HEK293T (cell line): Measurements from ENCODE around the gene SELENOO.

Experiments used
- CTCF ChIA-PET: fragments of 350-600 bp; formaldehyde crosslinking; extraction: SDS; loops from one replicate; lab custom pipeline; 2021; ENCODE audit warnings: antibody characterized with exemption, inconsistent platforms; lab: Yijun Ruan, JAX
- POLR2A ChIA-PET: fragments of 350-600 bp; formaldehyde crosslinking; extraction: SDS; loops from one replicate; lab custom pipeline; 2020; ENCODE audit warnings: antibody characterized with exemption, inconsistent platforms; lab: Yijun Ruan, JAX
- DNase-seq: peaks from one replicate; pipeline ENCODE4 v3.0.0; 2012; ENCODE audit warnings: mixed read lengths; ENCODE audit errors: extremely low spot score
- ARNT ChIP-seq: fragments of 450-650 bp; IDR thresholded peaks from 2 replicates; pipeline ENCODE4 v1.6.1; 2017; ENCODE audit warnings: mild to moderate bottlenecking
- BHLHE40 ChIP-seq: fragments of 450-650 bp; IDR thresholded peaks from 2 replicates; pipeline ENCODE4 v1.6.1; 2016; ENCODE audit warnings: mild to moderate bottlenecking, moderate library complexity, borderline replicate concordance
- CTBP1 ChIP-seq: fragments of 450-650 bp; IDR thresholded peaks from 2 replicates; pipeline ENCODE4 v1.6.1; 2016; ENCODE audit warnings: borderline replicate concordance
- ELF4 ChIP-seq: fragments of 450-650 bp; IDR thresholded peaks from 2 replicates; pipeline ENCODE4 v1.6.1; 2017; ENCODE audit warnings: antibody characterized with exemption
- FOXA1 ChIP-seq: fragments of 450-650 bp; IDR thresholded peaks from 2 replicates; pipeline ENCODE4 v1.6.1; 2016; ENCODE audit warnings: mild to moderate bottlenecking
- FOXK2 ChIP-seq: fragments of 450-650 bp; IDR thresholded peaks from 2 replicates; pipeline ENCODE4 v1.6.1; 2016; ENCODE audit warnings: mild to moderate bottlenecking
- FOXM1 ChIP-seq: fragments of 450-650 bp; IDR thresholded peaks from 2 replicates; pipeline ENCODE4 v1.6.1; 2017; ENCODE audit warnings: mild to moderate bottlenecking, borderline replicate concordance
- HDGF ChIP-seq: fragments of 450-650 bp; IDR thresholded peaks from 2 replicates; pipeline ENCODE4 v1.6.1; 2017; ENCODE audit warnings: antibody characterized with exemption, borderline replicate concordance
- L3MBTL2 ChIP-seq: fragments of 450-650 bp; conservative IDR thresholded peaks from 2 replicates; pipeline ENCODE4 v1.6.1; 2016; ENCODE audit warnings: mild to moderate bottlenecking
- LEF1 ChIP-seq: fragments of 450-650 bp; IDR thresholded peaks from 2 replicates; pipeline ENCODE4 v1.6.1; 2017; ENCODE audit warnings: mild to moderate bottlenecking, borderline replicate concordance
- NFRKB ChIP-seq: fragments of 450-650 bp; IDR thresholded peaks from 2 replicates; pipeline ENCODE4 v1.6.1; 2016; ENCODE audit warnings: mild to moderate bottlenecking, moderate library complexity
- PKNOX1 ChIP-seq: fragments of 450-650 bp; IDR thresholded peaks from 2 replicates; pipeline ENCODE4 v1.6.1; 2016
- SP1 ChIP-seq: fragments of 450-650 bp; IDR thresholded peaks from 2 replicates; pipeline ENCODE4 v1.6.1; 2017
- SUZ12 ChIP-seq: fragments of 450-650 bp; IDR thresholded peaks from 2 replicates; pipeline ENCODE4 v1.6.1; 2016; ENCODE audit warnings: mild to moderate bottlenecking
- TARDBP ChIP-seq: fragments of 450-650 bp; IDR thresholded peaks from 2 replicates; pipeline ENCODE4 v1.6.1; 2016
- ZNF384 ChIP-seq: fragments of 450-650 bp; IDR thresholded peaks from 2 replicates; pipeline ENCODE4 v1.6.1; 2016

SELENOO gene

GRCh38 chr22:50253046-50253915 is 52.5 kb downstream of the SELENOO start:
- ChIA-PET CTCF (interaction anchor here (0.6 to 2.0 kb wide), 8 partner anchors 8 to 367 kb away, joined by 3 to 7 read pairs (median 4); partner anchors contain the start of genes MAPK12 and PLXNB2), POLR2A (interaction anchor here (0.6 to 1.0 kb wide), 3 partner anchors 8 to 46 kb away, joined by 3 to 5 read pairs (median 3); partner anchors contain the start of gene MAPK12)
- DNase-seq = no peak
- no peak for TF ChIP-seq SUZ12
- no peak for TF ChIP-seq LEF1
- TF ChIP-seq PKNOX1 = no peak
- TF ChIP-seq HDGF = no peak
- TF ChIP-seq FOXA1 = no peak
- no peak for TF ChIP-seq BHLHE40
- TF ChIP-seq SP1 = no peak
- no peak for TF ChIP-seq ZNF384
- TF ChIP-seq NFRKB = no peak
- TF ChIP-seq CTBP1 = no peak
- no peak for TF ChIP-seq L3MBTL2
- no peak for TF ChIP-seq ARNT
- no peak for TF ChIP-seq FOXK2
- TF ChIP-seq FOXM1 = no peak
- no peak for TF ChIP-seq TARDBP
- no peak for TF ChIP-seq ELF4

- CTCF ChIA-PET = no interaction called here
- no peak for DNase-seq
- POLR2A ChIA-PET = no interaction called here
- TF ChIP-seq LEF1 (no peak), PKNOX1 (no peak), ARNT (no peak), BHLHE40 (no peak), SUZ12 (no peak), FOXM1 (no peak), FOXA1 (no peak), FOXK2 (no peak), L3MBTL2 (no peak), ZNF384 (no peak), TARDBP (no peak), SP1 (no peak), CTBP1 (no peak), ELF4 (no peak), HDGF (no peak), NFRKB (no peak)
These were observed 53.1 kb downstream of the SELENOO start for GRCh38 chr22:50253941-50254340.

GRCh38 chr22:50255099-50255498 is 54.3 kb downstream of the SELENOO start:
- CTCF ChIA-PET = no interaction called here
- POLR2A ChIA-PET = interaction anchor here (1.4 kb wide), 1 partner anchor 17 kb away, joined by 3 read pairs; no protein-coding TSS in a partner anchor
- DNase-seq = no peak
- TF ChIP-seq TARDBP = no peak
- TF ChIP-seq ZNF384 = no peak

- ChIA-PET POLR2A (interaction anchor here (1.0 to 1.4 kb wide), 2 partner anchors 16 to 49 kb away, joined by 3 read pairs; no protein-coding TSS in a partner anchor), CTCF (no interaction called here)
- DNase-seq = no peak
- no peak for TF ChIP-seq FOXM1
- TF ChIP-seq L3MBTL2 = no peak
- TF ChIP-seq BHLHE40 = no peak
- no peak for TF ChIP-seq ELF4
- TF ChIP-seq FOXK2 = no peak
- no peak for TF ChIP-seq FOXA1
- TF ChIP-seq NFRKB = no peak
- TF ChIP-seq ZNF384 = no peak
- no peak for TF ChIP-seq SUZ12
- no peak for TF ChIP-seq PKNOX1
- no peak for TF ChIP-seq HDGF
- TF ChIP-seq TARDBP = no peak
- no peak for TF ChIP-seq SP1
- no peak for TF ChIP-seq ARNT
- TF ChIP-seq CTBP1 = no peak
These were observed 54.8 kb downstream of the SELENOO start for GRCh38 chr22:50255607-50256006.

GRCh38 chr22:50256258-50256862 is 55.5 kb downstream of the SELENOO start:
- POLR2A ChIA-PET = interaction anchor here (1.0 to 1.4 kb wide), 2 partner anchors 16 to 48 kb away, joined by 3 read pairs; no protein-coding TSS in a partner anchor
- CTCF ChIA-PET = interaction anchor here (0.5 kb wide), 1 partner anchor 69 kb away, joined by 3 read pairs; no protein-coding TSS in a partner anchor
- TF ChIP-seq NFRKB = no peak
- no peak for TF ChIP-seq PKNOX1
- no peak for TF ChIP-seq L3MBTL2
- TF ChIP-seq FOXM1 = no peak
- TF ChIP-seq ELF4 = no peak
- TF ChIP-seq FOXA1 = no peak
- TF ChIP-seq ARNT = no peak
- TF ChIP-seq SUZ12 = no peak
- TF ChIP-seq ZNF384 = no peak
- TF ChIP-seq TARDBP = no peak
- no peak for TF ChIP-seq HDGF
- TF ChIP-seq CTBP1 = no peak
- TF ChIP-seq FOXK2 = no peak
- TF ChIP-seq LEF1 = no peak
- no peak for TF ChIP-seq SP1
- TF ChIP-seq BHLHE40 = no peak
- no peak for DNase-seq
